NCI-H1105 treated with DMSO at 0.1 percent for 48 hours (cell line): ENCODE results near the gene RAG2.

Experiments used
- DNase-seq: peaks from one replicate; lab custom pipeline; 2025; lab: John Stamatoyannopoulos, UW

RAG2 gene

GRCh38 chr11:36600180-36600579, 2.1 kb upstream of the RAG2 start:
- DNase-seq: no peak

GRCh38 chr11:36596880-36597279, 1.2 kb downstream of the RAG2 start:
- no peak for DNase-seq

GRCh38 chr11:36594316-36594989, 3.6 kb downstream of the RAG2 start, which contains the start of gene IFTAP:
Gene IFTAP, plus strand, starts transcription at chr11:36594502. Its CDS starts 15,602 bp downstream, at chr11:36610104.
- DNase-seq: peak; percentile 92

- no peak for DNase-seq
Measured at GRCh38 chr11:36591433-36591832, 6.6 kb downstream of the RAG2 start.

- DNase-seq: no peak
Measured at GRCh38 chr11:36590513-36590912, 7.5 kb downstream of the RAG2 start.

GRCh38 chr11:36588099-36588498, 9.9 kb downstream of the RAG2 start:
- DNase-seq: no peak

GRCh38 chr11:36586543-36586942, 11.5 kb downstream of the RAG2 start:
- DNase-seq: no peak

- no peak for DNase-seq
Measured at GRCh38 chr11:36583667-36584066, 14.4 kb downstream of the RAG2 start.

- no peak for DNase-seq
Measured at GRCh38 chr11:36581536-36581935, 16.5 kb downstream of the RAG2 start.

GRCh38 chr11:36578458-36578857, 19.6 kb downstream of the RAG2 start:
- no peak for DNase-seq

- DNase-seq: no peak
Measured at GRCh38 chr11:36577859-36578258, 20.2 kb downstream of the RAG2 start.

GRCh38 chr11:36577373-36577772, 20.7 kb downstream of the RAG2 start:
- DNase-seq: no peak

- DNase-seq: no peak
Measured at GRCh38 chr11:36574486-36574885, 23.6 kb downstream of the RAG2 start.

GRCh38 chr11:36569095-36569494, 28.9 kb downstream of the RAG2 start:
- DNase-seq: no peak

- no peak for DNase-seq
Measured at GRCh38 chr11:36567694-36568093, 30.3 kb downstream of the RAG2 start, which contains the start of gene RAG1. Gene RAG1, plus strand, starts transcription at chr11:36568007. Its CDS starts 5,298 bp downstream, at chr11:36573305.

- no peak for DNase-seq
Measured at GRCh38 chr11:36566407-36567053, 31.5 kb downstream of the RAG2 start.

GRCh38 chr11:36565031-36565610, 32.9 kb downstream of the RAG2 start:
- DNase-seq: no peak

GRCh38 chr11:36564376-36565030, 33.5 kb downstream of the RAG2 start:
- DNase-seq: peak; percentile 74

- DNase-seq: no peak
Measured at GRCh38 chr11:36558571-36559413, 39.2 kb downstream of the RAG2 start.

- DNase-seq: no peak
Measured at GRCh38 chr11:36557991-36558390, 40.0 kb downstream of the RAG2 start.

- DNase-seq: peak; percentile 38
Measured at GRCh38 chr11:36557390-36557789, 40.6 kb downstream of the RAG2 start.
